HepG2 (cell line): ENCODE data around the gene MDM4. TPM values are rescaled to one million over a fixed set of nuclear protein-coding genes. Genes with fewer than 3 reads are reported as not detected.

Source experiments
- ATAC-seq: fragments of 200-7000 bp; cut with Tn5 transposase; 3 replicates; pipeline ENCODE4 v1.9.1; 2020; ENCODE audit warnings: mild to moderate bottlenecking, moderate library complexity
- BruUV-seq: library from RNA; stranded (reverse); fragments of 400-500 nt; replicated peaks from 2 replicates; lab custom pipeline; 2021; lab: Mats Ljungman, UMichigan
- CTCF ChIA-PET: fragments of 300-600 bp; formaldehyde crosslinking; extraction: SDS; loops from one replicate; lab custom pipeline; 2021; ENCODE audit warnings: low total read pairs, inconsistent platforms, low intra/inter-chr PET ratio; lab: Yijun Ruan, JAX
- POLR2A ChIA-PET: fragments of 350-600 bp; sonication (Branson Sonifier 250); formaldehyde crosslinking; loops from one replicate; lab custom pipeline; 2020; ENCODE audit warnings: antibody characterized with exemption, inconsistent platforms; lab: Yijun Ruan, JAX
- DNase-seq: peaks from one replicate; pipeline ENCODE4 v3.0.0-alpha.2; 2015; ENCODE audit warnings: low spot score
- FAIRE-seq: peaks from 3 replicates; lab custom pipeline; 2011; peaks lifted over from hg19 to GRCh38; lab: Jason Lieb, UNC
- H2AFZ ChIP-seq: one replicate; pipeline ENCODE4 v1.6.1; 2011; ENCODE audit warnings: low read length, inconsistent platforms
- H3K27ac ChIP-seq: fragments of 300-600 bp; 3 replicates; pipeline ENCODE4 v1.8.0; 2011; ENCODE audit warnings: mixed run types, mild to moderate bottlenecking, mixed read lengths, low read length, inconsistent platforms; ENCODE audit not compliant: insufficient read depth; ENCODE audit errors: extremely low read length
- H3K27me3 ChIP-seq, 2 experiments: fragments of 200-600 bp in 1 of 2; 2 replicates in 1 of 2; 3 replicates in 1 of 2; pipeline versions ENCODE4 v1.6.0 to v1.8.0; 2011; ENCODE audit warnings: low read length in 2 of 2, mild to moderate bottlenecking in 2 of 2, moderate library complexity in 2 of 2, inconsistent platforms in 1 of 2; ENCODE audit not compliant: insufficient read depth in 2 of 2, control insufficient read depth in 1 of 2
- H3K36me3 ChIP-seq, 2 experiments: fragments of 200-600 bp in 1 of 2; replicated peaks in 1 of 2; 2 replicates in 1 of 2; 3 replicates in 1 of 2; pipeline versions ENCODE4 v1.5.1 to v1.8.0; 2011; ENCODE audit warnings: low read length in 2 of 2, inconsistent platforms in 1 of 2; ENCODE audit not compliant: insufficient read depth in 2 of 2, control insufficient read depth in 1 of 2
- H3K4me1 ChIP-seq: 2 replicates; pipeline ENCODE4 v1.5.1; 2012; ENCODE audit warnings: low read length, inconsistent platforms; ENCODE audit not compliant: insufficient read depth
- H3K4me2 ChIP-seq: 2 replicates; pipeline ENCODE4 v1.6.0; 2011; ENCODE audit warnings: low read depth, low read length, inconsistent platforms
- H3K4me3 ChIP-seq, 3 experiments: fragments of 200-600 bp in 1 of 3; sonication (generic), shearing (Covaris generic) in 1 of 3; replicated peaks in 1 of 3; 2 replicates each; pipeline ENCODE4 v1.5.1; 2011 to 2016; ENCODE audit warnings: low read length in 3 of 3, inconsistent platforms in 2 of 3, low read depth in 2 of 3, mild to moderate bottlenecking in 2 of 3, control low read depth in 1 of 3, mixed read lengths in 1 of 3; ENCODE audit not compliant: insufficient read depth in 1 of 3
- H3K79me2 ChIP-seq: one replicate; pipeline ENCODE4 v1.6.1; 2011; ENCODE audit warnings: low read length, inconsistent platforms; ENCODE audit not compliant: insufficient read depth
- H3K9ac ChIP-seq: 2 replicates; pipeline ENCODE4 v1.6.0; 2011; ENCODE audit warnings: mild to moderate bottlenecking, low read depth, low read length, inconsistent platforms; ENCODE audit not compliant: insufficient read depth
- H3K9me3 ChIP-seq: 2 replicates; pipeline ENCODE4 v1.5.1; 2012; ENCODE audit warnings: mild to moderate bottlenecking, low read length
- H4K20me1 ChIP-seq: 2 replicates; pipeline ENCODE4 v1.6.0; 2011; ENCODE audit warnings: inconsistent platforms, mild to moderate bottlenecking, low read length, moderate library complexity; ENCODE audit not compliant: insufficient read depth
- ARID3A ChIP-seq: IDR thresholded peaks from 2 replicates; pipeline ENCODE4 v1.6.1; 2012; ENCODE audit warnings: low read depth, low read length, improper control_type of control experiment
- CEBPB ChIP-seq: IDR thresholded peaks from 2 replicates; pipeline ENCODE4 v1.6.1; 2011; ENCODE audit warnings: low read depth, low read length, improper control_type of control experiment, borderline replicate concordance
- CEBPG ChIP-seq: IDR thresholded peaks from 2 replicates; pipeline ENCODE4 v1.6.1; 2016
- GLI4 ChIP-seq: sonication (generic); formaldehyde crosslinking; IDR thresholded peaks from 2 replicates; pipeline ENCODE4 v1.5.1; 2020; ENCODE audit warnings: missing genetic modification reagents, mild to moderate bottlenecking, moderate library complexity, borderline replicate concordance
- NFYB ChIP-seq: sonication (generic); formaldehyde crosslinking; IDR thresholded peaks from 2 replicates; pipeline ENCODE4 v1.4.0; 2020; ENCODE audit warnings: missing genetic modification reagents
- RAD21 ChIP-seq: fragments of 450-650 bp; formaldehyde crosslinking; IDR thresholded peaks from 2 replicates; pipeline ENCODE4 v1.5.0; 2020; ENCODE audit warnings: mild to moderate bottlenecking
- RARG ChIP-seq: sonication (generic); formaldehyde crosslinking; IDR thresholded peaks from 2 replicates; pipeline ENCODE4 v1.4.0; 2020; ENCODE audit warnings: low read depth, mild to moderate bottlenecking, missing genetic modification reagents
- SMC3 ChIP-seq: IDR thresholded peaks from 2 replicates; pipeline ENCODE4 v1.6.1; 2011; ENCODE audit warnings: low read length, improper control_type of control experiment
- STAG1 ChIP-seq: sonication (generic); formaldehyde crosslinking; IDR thresholded peaks from 2 replicates; pipeline ENCODE4 v1.4.0; 2020; ENCODE audit warnings: missing genetic modification reagents
- TCF12 ChIP-seq, 2 experiments: fragments of 450-650 bp in 1 of 2; sonication (generic) in 1 of 2; formaldehyde crosslinking in 1 of 2; IDR thresholded peaks; 2 replicates each; pipeline versions ENCODE4 v1.6.1 to v1.8.0; 2017 to 2022; ENCODE audit warnings: antibody characterized with exemption in 1 of 2, mild to moderate bottlenecking in 1 of 2, missing genetic modification reagents in 1 of 2, moderate library complexity in 1 of 2
- TEAD3 ChIP-seq: optimal IDR thresholded peaks from 2 replicates; pipeline ENCODE3; 2016; ENCODE audit warnings: borderline replicate concordance
- THAP7 ChIP-seq: sonication (generic); formaldehyde crosslinking; IDR thresholded peaks from 2 replicates; pipeline ENCODE4 v1.8.1; 2023; ENCODE audit warnings: mild to moderate bottlenecking, missing genetic modification reagents
- TOPORS ChIP-seq: sonication (generic); formaldehyde crosslinking; IDR thresholded peaks from 2 replicates; pipeline ENCODE4 v1.8.0; 2023; ENCODE audit warnings: mild to moderate bottlenecking, missing genetic modification reagents
- ZFX ChIP-seq: sonication (generic); formaldehyde crosslinking; IDR thresholded peaks from 2 replicates; pipeline ENCODE4 v1.4.0; 2020; ENCODE audit warnings: mild to moderate bottlenecking, low read depth, missing genetic modification reagents, moderate library complexity
- ZNF629 ChIP-seq: sonication (generic); formaldehyde crosslinking; conservative IDR thresholded peaks from 2 replicates; pipeline ENCODE4 v1.5.0; 2020; ENCODE audit warnings: missing genetic modification reagents
- ZNF75D ChIP-seq: sonication (generic); formaldehyde crosslinking; IDR thresholded peaks from 2 replicates; pipeline ENCODE4 v1.8.1; 2023; ENCODE audit warnings: missing genetic modification reagents, mild to moderate bottlenecking, borderline replicate concordance
- WGBS: methylation state at CpG from one replicate; pipeline ENCODE4 v1.1.6; 2017; ENCODE audit warnings: low lambda C conversion rate; 5-methylcytosine and 5-hydroxymethylcytosine counted together
- in situ Hi-C: cut with HindIII; loops from 2 replicates; pipeline ENCODE4 v1.10.0; 2017; ENCODE audit warnings: low pct_unique_long_range_greater_than_20kb; ENCODE audit not compliant: extremely low pct_ligation_motif_present
- intact Hi-C: fragments of 100-400 bp; cut with micrococcal nuclease; formaldehyde crosslinking; loops from one replicate; pipeline ENCODE4 v1.10.0; 2022; ENCODE audit not compliant: unreplicated experiment
- polyA plus RNA-seq, 8 experiments: library from polyadenylated mRNA; depleted of rRNA in 3 of 8; stranded (reverse) in 7 of 8; unstranded in 1 of 8; fragments of >200 nt; fragmentation: Illumina TruSeq in 4 of 8; extraction: Trizol in 4 of 8; gene quantifications; 2 replicates each; pipeline versions ENCODE4 v1.2.1 to v1.2.3, GENCODE V29; 2011 to 2016; ENCODE audit warnings: low read depth in 4 of 8, missing spikeins in 1 of 8, mixed read lengths in 1 of 8; ENCODE audit not compliant: insufficient read depth in 1 of 8
- total RNA-seq, 5 experiments: library from RNA; depleted of rRNA; stranded (reverse); fragments of >200 nt; fragmentation: Illumina TruSeq; extraction: Trizol; gene quantifications; 2 replicates each; pipeline ENCODE4 v1.2.3, GENCODE V29; 2016; ENCODE audit warnings: low read depth in 1 of 5
- TF ChIP-seq, protein P1 (sequence below): sonication (generic); formaldehyde crosslinking; IDR thresholded peaks from 2 replicates; pipeline ENCODE4 v1.5.0; 2020; ENCODE audit warnings: mild to moderate bottlenecking, missing genetic modification reagents, moderate library complexity

MDM4 gene
- total and polyA plus RNA-seq, 2 of the 13 experiments (the other 11 are each of a cell fraction or from before 2014, with no cell fraction given), result 14.9 to 19.0 TPM

DNA sequence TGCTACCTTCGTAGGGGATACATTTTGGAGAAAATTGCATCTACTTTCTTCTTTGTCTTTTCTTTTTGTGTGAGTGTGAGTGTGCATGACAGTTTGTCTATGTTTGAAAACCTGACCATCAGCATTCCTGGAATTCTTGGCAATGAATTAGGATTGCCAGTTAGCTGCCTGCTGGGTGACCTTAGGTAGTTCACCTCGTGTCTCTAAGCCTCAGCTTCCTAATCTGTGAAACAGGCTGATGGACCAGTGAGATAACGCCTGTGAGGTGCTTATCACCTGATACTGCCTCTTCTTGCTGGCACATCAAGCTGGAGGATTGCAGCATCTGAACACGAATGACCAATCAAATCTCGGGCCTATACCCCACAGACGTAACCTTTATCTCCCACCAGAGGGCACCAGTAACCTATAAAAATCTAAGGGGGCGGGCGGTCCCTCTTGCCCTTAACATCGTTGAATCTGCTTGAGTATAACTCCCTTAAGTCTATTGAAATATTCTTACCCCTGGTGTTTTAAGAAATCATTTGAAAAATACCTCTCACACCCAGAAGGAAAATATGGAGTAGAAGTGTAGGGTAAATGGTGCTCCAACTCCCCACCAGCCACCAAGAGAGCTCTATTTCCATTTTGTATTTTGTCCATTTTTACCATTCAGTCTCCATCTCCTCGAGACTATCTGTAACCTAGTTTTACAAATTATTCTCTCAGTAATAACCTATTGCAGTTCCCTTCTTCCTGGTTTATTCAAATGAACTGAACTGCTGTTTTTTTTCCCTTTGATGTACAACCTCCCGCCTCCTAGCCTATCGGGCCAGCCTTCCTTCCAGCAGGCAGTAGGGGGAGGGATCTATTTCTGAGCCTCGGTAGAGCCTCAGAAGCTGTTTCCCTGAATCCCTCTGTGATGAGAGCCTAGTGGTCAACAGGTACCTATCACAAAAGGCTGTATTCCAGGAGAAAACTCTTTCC, 49.7 kb downstream of the MDM4 start:
- TF ChIP-seq ZFX (CRISPR knock-in tag) (peak; percentile 29; the same call in 1 of the 2 replicates), SMC3 (peak; percentile 63), STAG1 (CRISPR knock-in tag) (peak; percentile 70), CEBPG (CRISPR knock-in tag) (peak; percentile 30; the same call in 1 of the 2 replicates), TEAD3 (CRISPR knock-in tag) (peak; percentile 32), RARG (CRISPR knock-in tag) (no peak), TOPORS (CRISPR knock-in tag) (no peak), NFYB (CRISPR knock-in tag) (0 out of 2 replicates have a peak, but pooled peaks have one; percentile 33), ARID3A (peak; percentile 73), RAD21 (CRISPR knock-in tag) (peak; percentile 64; the same call in 1 of the 2 replicates), TCF12 (IDR thresholded peaks at IDR 0.05) (no peak), TCF12 (CRISPR knock-in tag; IDR thresholded peaks at IDR 0.05) (no peak), ZNF629 (CRISPR knock-in tag) (0 out of 2 replicates have a peak, but pooled peaks have one; percentile 30), GLI4 (no peak), ZNF75D (CRISPR knock-in tag) (no peak), THAP7 (CRISPR knock-in tag) (no peak), CEBPB (peak; percentile 67; the same call in 1 of the 2 replicates)
- TF ChIP-seq, protein P1, sequence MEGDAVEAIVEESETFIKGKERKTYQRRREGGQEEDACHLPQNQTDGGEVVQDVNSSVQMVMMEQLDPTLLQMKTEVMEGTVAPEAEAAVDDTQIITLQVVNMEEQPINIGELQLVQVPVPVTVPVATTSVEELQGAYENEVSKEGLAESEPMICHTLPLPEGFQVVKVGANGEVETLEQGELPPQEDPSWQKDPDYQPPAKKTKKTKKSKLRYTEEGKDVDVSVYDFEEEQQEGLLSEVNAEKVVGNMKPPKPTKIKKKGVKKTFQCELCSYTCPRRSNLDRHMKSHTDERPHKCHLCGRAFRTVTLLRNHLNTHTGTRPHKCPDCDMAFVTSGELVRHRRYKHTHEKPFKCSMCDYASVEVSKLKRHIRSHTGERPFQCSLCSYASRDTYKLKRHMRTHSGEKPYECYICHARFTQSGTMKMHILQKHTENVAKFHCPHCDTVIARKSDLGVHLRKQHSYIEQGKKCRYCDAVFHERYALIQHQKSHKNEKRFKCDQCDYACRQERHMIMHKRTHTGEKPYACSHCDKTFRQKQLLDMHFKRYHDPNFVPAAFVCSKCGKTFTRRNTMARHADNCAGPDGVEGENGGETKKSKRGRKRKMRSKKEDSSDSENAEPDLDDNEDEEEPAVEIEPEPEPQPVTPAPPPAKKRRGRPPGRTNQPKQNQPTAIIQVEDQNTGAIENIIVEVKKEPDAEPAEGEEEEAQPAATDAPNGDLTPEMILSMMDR (CRISPR knock-in tag), result peak; percentile 75
- BruUV-seq, result no TSS peak
- intact Hi-C loops (loop anchor here (1.0 kb wide), 2 partner anchors 198 to 241 kb away; no protein-coding TSS in a partner anchor), in situ Hi-C loops (loop anchor here (5.0 to 10.0 kb wide), 2 partner anchors 196 to 239 kb away; no protein-coding TSS in a partner anchor)
- ChIA-PET POLR2A (interaction anchor here (0.8 kb wide), 1 partner anchor 50 kb away, joined by 3 read pairs; the partner anchor contains the start of gene MDM4), CTCF (interaction anchor here (1.1 to 2.4 kb wide), 3 partner anchors 198 to 241 kb away, joined by 3 to 41 read pairs (median 27); no protein-coding TSS in a partner anchor)
- no peaks in the 10 kb centered on the region for H3K9me3 ChIP-seq
- H3K9ac ChIP-seq, result no peak overlapping the region
- no peak overlapping the region for H3K4me2 ChIP-seq
- H3K4me1 ChIP-seq, result no peaks in the 10 kb centered on the region
- FAIRE-seq (peak; percentile 67), DNase-seq (peak; percentile 63), ATAC-seq (peak; percentile 85)
- WGBS, result 33% methylated on average over 12 of the region's 13 CpGs
- H2AFZ ChIP-seq, result no peak overlapping the region
- H3K4me3 ChIP-seq, result no peak overlapping the region
- H4K20me1 ChIP-seq, result no peaks in the 10 kb centered on the region
- no peaks in the 10 kb centered on the region for H3K27me3 ChIP-seq
- H3K27ac ChIP-seq, result no peak overlapping the region
- no peaks in the 10 kb centered on the region for H3K79me2 ChIP-seq
- no peaks in the 10 kb centered on the region for H3K36me3 ChIP-seq
